Measurements from ENCODE around the gene TGM6.
A peak's percentile ranks its signal among the peaks of the same experiment; 100 is the strongest.

TGM6 gene

GRCh38 chr20:2459981-2460751 lies 79.5 kb downstream of the TGM6 start:
- DNase-seq: no peak

GRCh38 chr20:2460752-2461424 lies 80.2 kb downstream of the TGM6 start:
- DNase-seq: no peak

- no peak for DNase-seq
These were observed 81.8 kb downstream of the TGM6 start for GRCh38 chr20:2462484-2462883.

- DNase-seq: no peak
These were observed 83.1 kb downstream of the TGM6 start for GRCh38 chr20:2463616-2464365.

- DNase-seq: no peak
These were observed 84.4 kb downstream of the TGM6 start for GRCh38 chr20:2465100-2465499.

- no peak for DNase-seq
These were observed 86.7 kb downstream of the TGM6 start for GRCh38 chr20:2467412-2467811.

- no peak for DNase-seq
These were observed 88.1 kb downstream of the TGM6 start for GRCh38 chr20:2468581-2469407.

- DNase-seq: peak in 1 of 2 experiments; percentile 35
These were observed 89.3 kb downstream of the TGM6 start for GRCh38 chr20:2469991-2470422.

- DNase-seq: peak; percentile 98
These were observed 89.9 kb downstream of the TGM6 start, which contains the start of gene SNRPB for GRCh38 chr20:2470423-2471193. SNRPB (minus strand) TSS chr20:2470789; CDS start chr20:2470690, 99 bp downstream.

GRCh38 chr20:2473516-2473915 lies 92.8 kb downstream of the TGM6 start:
- no peak for DNase-seq

GRCh38 chr20:2475850-2476741 lies 95.4 kb downstream of the TGM6 start:
- no peak for DNase-seq

GRCh38 chr20:2476742-2477615 lies 96.3 kb downstream of the TGM6 start:
- DNase-seq: no peak

GRCh38 chr20:2480381-2480780 lies 99.7 kb downstream of the TGM6 start:
- no peak for DNase-seq

Data from NCI-H187 (cell line).